ENCODE measurements around the gene DPF3. TPM values are rescaled to one million over a fixed set of nuclear protein-coding genes. Genes with fewer than 3 reads are reported as not detected.

The DPF3 gene
- total and polyA plus RNA-seq, 4 donors, result 0.17 to 3.9 (median 0.52) TPM

GRCh38 chr14:72701237-72701565 is 192.7 kb downstream of the DPF3 start:
- Histone ChIP-seq H3K9me3 (ENCODE audit: control insufficient read depth in 4 of 4, insufficient read depth in 3 of 4, low read length in 3 of 4) (no peaks in the 10 kb centered on the region), H3K4me1 (ENCODE audit: control insufficient read depth in 5 of 5, insufficient read depth in 5 of 5, low read length in 5 of 5) (peaks cover 0 to 6% (median 0%) of the 10 kb centered on the region in 5 donors), H3K36me3 (ENCODE audit: control insufficient read depth in 4 of 4, insufficient read depth in 4 of 4, low read length in 4 of 4) (no peaks in the 10 kb centered on the region), H3K27ac (ENCODE audit: low read depth in 1 of 2, low read length in 1 of 2) (no peak overlapping the region), H3K4me3 (no peak overlapping the region), H3K9ac (ENCODE audit: insufficient read depth in 1 of 2, low read length in 2 of 2) (no peak overlapping the region), H3K27me3 (ENCODE audit: control insufficient read depth in 3 of 3, insufficient read depth in 3 of 3, low read length in 2 of 3) (no peaks in the 10 kb centered on the region)
- WGBS, 2 donors, result 65 to 79% methylated on average over 7 of the region's 7 CpGs
- ATAC-seq (ENCODE audit: insufficient read depth, low FRiP score) (no peak), DNase-seq (no peak)
- no peak for TF ChIP-seq CTCF (IDR thresholded peaks at IDR 0.05; ENCODE audit: control extremely low read depth, extremely low read depth)

- no peak for TF ChIP-seq CTCF (IDR thresholded peaks at IDR 0.05; ENCODE audit: control extremely low read depth, extremely low read depth)
- 88 to 93% methylated on average over 12 of the region's 12 CpGs for WGBS, 2 donors
- ATAC-seq (ENCODE audit: insufficient read depth, low FRiP score), result no peak
Measured at GRCh38 chr14:72700338-72701236, 193.3 kb downstream of the DPF3 start.

GRCh38 chr14:72699852-72700257 is 194.0 kb downstream of the DPF3 start:
- H3K27me3 ChIP-seq (ENCODE audit: control insufficient read depth in 3 of 3, insufficient read depth in 3 of 3, low read length in 2 of 3), result no peaks in the 10 kb centered on the region
- WGBS, 2 donors, result 8 to 19% methylated on average over 3 of the region's 3 CpGs
- no peak overlapping the region for H3K27ac ChIP-seq (ENCODE audit: low read depth in 1 of 2, low read length in 1 of 2)
- H3K4me3 ChIP-seq, result no peak overlapping the region
- no peak overlapping the region for H3K9ac ChIP-seq (ENCODE audit: insufficient read depth in 1 of 2, low read length in 2 of 2)
- DNase-seq (peak in 2 of 3 donors; percentile 42 to 71), ATAC-seq (ENCODE audit: insufficient read depth, low FRiP score) (peak; percentile 39)
- no peaks in the 10 kb centered on the region for H3K36me3 ChIP-seq (ENCODE audit: control insufficient read depth in 4 of 4, insufficient read depth in 4 of 4, low read length in 4 of 4)
- H3K4me1 ChIP-seq (ENCODE audit: control insufficient read depth in 5 of 5, insufficient read depth in 5 of 5, low read length in 5 of 5), result peaks cover 0 to 6% (median 0%) of the 10 kb centered on the region in 5 donors
- H3K9me3 ChIP-seq (ENCODE audit: control insufficient read depth in 4 of 4, insufficient read depth in 3 of 4, low read length in 3 of 4), result no peaks in the 10 kb centered on the region
- TF ChIP-seq CTCF (IDR thresholded peaks at IDR 0.05; ENCODE audit: control extremely low read depth, extremely low read depth), result no peak

More at GRCh38 chr14:72700338-72701236, 193.3 kb downstream of the DPF3 start:
- Histone ChIP-seq H3K9me3 (ENCODE audit: control insufficient read depth in 4 of 4, insufficient read depth in 3 of 4, low read length in 3 of 4) (no peaks in the 10 kb centered on the region), H3K9ac (ENCODE audit: insufficient read depth in 1 of 2, low read length in 2 of 2) (no peak overlapping the region), H3K27ac (ENCODE audit: low read depth in 1 of 2, low read length in 1 of 2) (no peak overlapping the region), H3K36me3 (ENCODE audit: control insufficient read depth in 4 of 4, insufficient read depth in 4 of 4, low read length in 4 of 4) (no peaks in the 10 kb centered on the region), H3K27me3 (ENCODE audit: control insufficient read depth in 3 of 3, insufficient read depth in 3 of 3, low read length in 2 of 3) (no peaks in the 10 kb centered on the region), H3K4me1 (ENCODE audit: control insufficient read depth in 5 of 5, insufficient read depth in 5 of 5, low read length in 5 of 5) (peaks cover 0 to 6% (median 0%) of the 10 kb centered on the region in 5 donors), H3K4me3 (no peak overlapping the region)
- DNase-seq, result no peak

Data from lung (tissue), 12 donors.